Measurements from ENCODE around the gene GYS1.
"Not testable (repeated sequence)": the region's sequence is repeated elsewhere in the genome, so short reads cannot be mapped to it uniquely, and the experiment has no call there.

GRCh38 chr19:49018388-49019241 lies 25.5 kb upstream of the GYS1 start:
- not testable (repeated sequence) for TF ChIP-seq CTCF (IDR thresholded peaks at IDR 0.05; ENCODE audit: insufficient read depth, low read length, poor library complexity, severe bottlenecking); EZH2phosphoT487 (conservative IDR thresholded peaks at IDR 0.05; ENCODE audit: low read length)

Measured in SU-DHL-6 (cell line).